ENCODE data around the gene EEF1AKMT1. TPM values are rescaled to one million over a fixed set of nuclear protein-coding genes. Genes with fewer than 3 reads are reported as not detected.

The EEF1AKMT1 gene
- total RNA-seq, 4 donors from 2014 or later = 7.4 to 20.0 (median 13.4) TPM

DNA sequence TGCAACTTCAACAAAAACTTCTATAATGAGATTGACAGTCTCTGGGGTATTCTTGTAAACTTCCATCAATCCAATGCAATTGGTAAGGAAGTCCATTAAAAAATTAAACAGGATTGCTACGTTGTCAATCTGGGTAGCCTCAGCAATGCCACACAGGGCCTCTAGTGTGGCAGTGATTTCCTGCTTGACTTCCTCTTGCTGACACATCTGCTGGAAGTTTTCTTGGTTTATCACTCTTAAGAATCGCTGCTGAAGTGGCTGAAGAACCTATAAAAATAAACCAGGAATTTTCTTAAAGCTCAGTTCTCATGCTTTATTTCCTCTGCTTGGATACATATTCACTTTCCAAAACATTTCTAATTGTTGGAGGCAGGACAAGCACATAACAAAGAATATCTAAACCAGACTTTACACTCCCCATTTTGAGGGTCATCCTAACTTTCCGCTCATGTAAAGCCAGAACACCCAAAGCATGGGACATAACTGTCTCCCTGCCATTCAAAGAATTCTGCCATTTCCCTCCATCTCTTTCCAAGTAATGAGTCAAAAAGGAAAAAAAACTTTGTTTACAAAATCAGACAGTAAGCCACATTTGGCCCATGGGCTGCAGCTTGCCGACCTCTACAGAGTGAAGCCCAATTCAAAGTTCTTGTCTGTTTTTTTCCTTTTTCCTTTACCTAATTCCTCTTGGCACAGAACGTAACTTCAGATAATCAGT, 23.2 kb upstream of the EEF1AKMT1 start:
- ATAC-seq (ENCODE audit: low FRiP score) = no peak
- DNase-seq (ENCODE audit: low spot score) = no peak
- TF ChIP-seq, protein P1, sequence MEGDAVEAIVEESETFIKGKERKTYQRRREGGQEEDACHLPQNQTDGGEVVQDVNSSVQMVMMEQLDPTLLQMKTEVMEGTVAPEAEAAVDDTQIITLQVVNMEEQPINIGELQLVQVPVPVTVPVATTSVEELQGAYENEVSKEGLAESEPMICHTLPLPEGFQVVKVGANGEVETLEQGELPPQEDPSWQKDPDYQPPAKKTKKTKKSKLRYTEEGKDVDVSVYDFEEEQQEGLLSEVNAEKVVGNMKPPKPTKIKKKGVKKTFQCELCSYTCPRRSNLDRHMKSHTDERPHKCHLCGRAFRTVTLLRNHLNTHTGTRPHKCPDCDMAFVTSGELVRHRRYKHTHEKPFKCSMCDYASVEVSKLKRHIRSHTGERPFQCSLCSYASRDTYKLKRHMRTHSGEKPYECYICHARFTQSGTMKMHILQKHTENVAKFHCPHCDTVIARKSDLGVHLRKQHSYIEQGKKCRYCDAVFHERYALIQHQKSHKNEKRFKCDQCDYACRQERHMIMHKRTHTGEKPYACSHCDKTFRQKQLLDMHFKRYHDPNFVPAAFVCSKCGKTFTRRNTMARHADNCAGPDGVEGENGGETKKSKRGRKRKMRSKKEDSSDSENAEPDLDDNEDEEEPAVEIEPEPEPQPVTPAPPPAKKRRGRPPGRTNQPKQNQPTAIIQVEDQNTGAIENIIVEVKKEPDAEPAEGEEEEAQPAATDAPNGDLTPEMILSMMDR (IDR thresholded peaks at IDR 0.05) = no peak

DNA sequence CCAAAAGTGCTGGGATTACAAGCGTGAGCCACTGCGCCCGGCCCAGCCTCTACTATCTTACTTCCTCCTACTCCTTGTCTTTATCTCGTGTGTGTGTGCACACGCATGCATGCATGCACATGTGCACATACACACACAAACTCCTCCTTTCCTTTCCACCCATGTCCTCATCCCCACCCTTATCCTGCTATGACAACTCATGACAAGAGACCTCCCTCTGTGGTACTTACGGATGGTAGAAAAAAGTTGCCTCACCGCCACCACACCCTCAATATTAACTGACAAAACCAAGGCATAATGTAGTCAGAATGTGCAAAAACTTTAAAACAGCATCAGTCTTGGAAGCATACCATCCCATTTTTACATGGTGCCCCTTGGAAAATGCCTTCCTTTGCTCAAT, 15.9 kb upstream of the EEF1AKMT1 start:
- DNase-seq (ENCODE audit: low spot score) (no peak), ATAC-seq (ENCODE audit: low FRiP score) (no peak)
- TF ChIP-seq, protein P1 (IDR thresholded peaks at IDR 0.05) = no peak

DNA sequence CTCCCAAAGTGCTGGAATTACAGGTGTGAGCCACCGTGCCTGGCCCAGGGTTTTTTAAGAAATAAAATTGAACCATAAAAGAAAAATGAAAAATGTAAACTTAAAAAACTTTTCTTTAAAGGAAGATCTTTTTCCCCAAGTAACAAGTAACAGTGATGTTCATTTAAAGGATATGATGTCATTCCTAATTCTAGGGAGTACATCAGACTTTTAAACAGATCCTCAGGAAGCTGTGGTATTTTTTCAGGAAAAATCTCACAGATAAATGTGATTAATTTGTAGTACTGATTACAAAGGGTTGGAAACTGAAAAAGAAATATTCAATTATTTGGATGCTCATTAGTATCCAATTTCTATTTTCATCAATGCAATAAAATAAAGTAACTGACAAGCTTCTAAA, 14.6 kb upstream of the EEF1AKMT1 start:
- TF ChIP-seq, protein P1 (IDR thresholded peaks at IDR 0.05) = no peak
- DNase-seq (ENCODE audit: low spot score) = no peak
- no peak for ATAC-seq (ENCODE audit: low FRiP score)

DNA sequence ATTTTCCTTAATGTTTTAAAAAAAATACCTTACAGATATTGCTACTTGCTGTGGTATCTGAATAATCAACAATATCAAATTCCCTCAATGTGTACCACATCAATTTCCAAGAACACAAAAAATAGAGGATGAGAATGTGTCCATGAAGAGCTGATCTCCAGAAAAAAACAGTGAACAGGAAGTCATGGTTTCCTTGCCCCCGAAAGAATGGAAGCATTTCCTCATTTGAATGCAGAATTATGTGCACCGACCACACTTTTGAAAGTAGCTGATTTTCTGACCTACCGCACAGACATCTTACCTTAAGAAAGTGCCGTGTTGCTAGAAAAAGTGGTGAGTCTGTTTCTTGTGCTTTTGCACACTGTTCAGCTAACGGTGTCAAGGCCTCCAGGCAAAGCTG, 13.4 kb upstream of the EEF1AKMT1 start:
- no peak for ATAC-seq (ENCODE audit: low FRiP score)
- TF ChIP-seq, protein P1 (IDR thresholded peaks at IDR 0.05) = no peak

DNA sequence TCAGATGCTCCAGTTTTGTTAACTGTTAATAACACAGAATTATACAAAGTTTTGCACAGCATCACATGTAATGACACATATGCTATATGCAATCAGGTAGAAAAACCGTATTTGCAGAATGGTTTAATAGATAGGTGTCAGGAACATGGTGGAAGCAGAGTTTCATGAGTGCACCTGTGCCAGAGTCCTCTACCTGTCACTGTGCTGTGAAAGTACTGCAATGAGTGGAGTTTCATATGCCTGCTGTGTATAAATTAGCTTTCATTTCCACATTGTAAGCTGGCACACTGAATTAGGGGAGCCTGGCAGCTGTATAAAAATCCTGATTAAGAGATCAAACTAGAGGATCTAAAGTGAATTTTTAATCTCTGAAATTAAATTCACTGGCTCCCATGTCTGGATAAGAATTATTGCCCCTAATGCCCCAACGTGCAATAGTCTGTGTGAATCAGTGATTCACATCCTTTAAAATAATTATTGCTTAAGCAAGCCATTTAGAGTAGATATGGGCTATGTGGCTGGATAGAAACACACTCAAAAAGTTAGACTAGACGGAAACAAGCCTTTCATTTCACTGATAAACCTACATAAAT, 8.5 kb upstream of the EEF1AKMT1 start:
- TF ChIP-seq, protein P1 (IDR thresholded peaks at IDR 0.05) = no peak
- DNase-seq (ENCODE audit: low spot score) (no peak), ATAC-seq (ENCODE audit: low FRiP score) (no peak)

More for the DNA sequence above, 13.4 kb upstream of the EEF1AKMT1 start:
- DNase-seq (ENCODE audit: low spot score) = no peak

DNA sequence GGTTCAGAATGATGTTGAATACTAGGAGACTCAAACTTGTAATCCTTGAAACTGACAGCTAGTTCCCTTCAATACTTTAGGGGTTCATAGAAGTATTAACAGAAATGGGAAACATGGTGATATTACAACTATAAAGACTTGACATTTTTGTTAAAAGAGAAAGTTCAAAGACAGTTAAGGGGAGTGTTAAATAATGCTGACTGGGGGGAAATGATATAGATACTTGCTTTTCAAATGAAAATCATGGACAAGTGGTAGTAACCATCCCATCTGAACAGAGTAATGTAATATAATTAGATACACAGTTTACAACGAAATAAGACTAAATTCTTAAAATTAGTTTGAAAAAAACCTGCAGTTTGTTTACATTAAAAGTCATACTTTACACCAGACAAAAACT, 6.6 kb upstream of the EEF1AKMT1 start:
- no peak for ATAC-seq (ENCODE audit: low FRiP score)
- no peak for DNase-seq (ENCODE audit: low spot score)
- TF ChIP-seq, protein P1 (IDR thresholded peaks at IDR 0.05) = no peak

DNA sequence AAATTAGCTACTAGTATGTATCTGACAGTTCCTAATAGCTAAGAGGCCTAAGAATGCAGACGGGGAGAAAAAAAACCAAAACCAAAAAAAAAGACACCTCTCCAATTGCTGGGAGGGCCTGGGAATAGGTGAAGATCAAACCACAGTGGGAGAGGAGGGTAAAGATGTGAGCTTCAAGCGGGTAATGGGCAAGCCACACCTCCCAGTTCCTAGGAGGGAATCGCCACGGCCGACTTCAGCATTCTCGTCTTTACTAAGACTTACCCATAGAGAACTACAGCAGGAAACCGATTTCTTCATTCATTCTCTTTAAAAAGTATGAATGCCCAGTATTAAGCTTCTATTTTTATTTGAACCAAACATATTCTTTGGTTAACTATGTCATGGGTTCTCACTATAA, 5.6 kb upstream of the EEF1AKMT1 start:
- DNase-seq (ENCODE audit: low spot score) (no peak), ATAC-seq (ENCODE audit: low FRiP score) (no peak)
- TF ChIP-seq, protein P1 (IDR thresholded peaks at IDR 0.05) = no peak
